ENCODE measurements around the gene LYRM4. TPM values are rescaled to one million over a fixed set of nuclear protein-coding genes. Genes with fewer than 3 reads are reported as not detected.

LYRM4 gene
- polyA plus RNA-seq, 1 donor (not counting 4 experiments of a cell fraction or from before 2014, with no cell fraction given): 41.1 TPM

DNA sequence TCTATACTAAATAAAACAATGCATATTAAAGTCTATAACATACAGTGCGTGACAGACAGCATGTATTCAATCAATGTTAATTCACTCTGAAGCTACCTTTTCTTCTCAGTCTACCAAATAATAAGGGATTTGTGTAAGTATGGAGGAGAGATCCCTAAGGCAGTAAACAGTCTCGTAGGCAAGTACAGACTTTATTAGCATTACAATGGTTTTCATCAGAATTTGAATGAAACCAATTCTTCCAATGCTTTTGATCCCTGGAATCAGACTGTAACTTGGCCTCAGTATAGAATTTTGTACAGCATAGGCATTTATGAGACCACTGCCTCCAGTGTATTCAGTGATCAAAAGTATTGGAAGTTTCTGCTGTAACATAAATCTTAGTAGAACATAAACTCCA, 19.5 kb downstream of the LYRM4 start:
- H3K27ac ChIP-seq (ENCODE audit: control insufficient read depth, insufficient read depth, low read length): no peak overlapping the region
- no peak for DNase-seq (ENCODE audit: low read depth, low spot score)
- dilution Hi-C loops (cut with MboI; ENCODE audit: extremely low pct_ligation_motif_present, low sequenced_read_pairs): no loop called here
- H3K9ac ChIP-seq (ENCODE audit: control insufficient read depth, extremely low read depth, insufficient read depth, low read length): no peak overlapping the region
- TF ChIP-seq, protein P1, sequence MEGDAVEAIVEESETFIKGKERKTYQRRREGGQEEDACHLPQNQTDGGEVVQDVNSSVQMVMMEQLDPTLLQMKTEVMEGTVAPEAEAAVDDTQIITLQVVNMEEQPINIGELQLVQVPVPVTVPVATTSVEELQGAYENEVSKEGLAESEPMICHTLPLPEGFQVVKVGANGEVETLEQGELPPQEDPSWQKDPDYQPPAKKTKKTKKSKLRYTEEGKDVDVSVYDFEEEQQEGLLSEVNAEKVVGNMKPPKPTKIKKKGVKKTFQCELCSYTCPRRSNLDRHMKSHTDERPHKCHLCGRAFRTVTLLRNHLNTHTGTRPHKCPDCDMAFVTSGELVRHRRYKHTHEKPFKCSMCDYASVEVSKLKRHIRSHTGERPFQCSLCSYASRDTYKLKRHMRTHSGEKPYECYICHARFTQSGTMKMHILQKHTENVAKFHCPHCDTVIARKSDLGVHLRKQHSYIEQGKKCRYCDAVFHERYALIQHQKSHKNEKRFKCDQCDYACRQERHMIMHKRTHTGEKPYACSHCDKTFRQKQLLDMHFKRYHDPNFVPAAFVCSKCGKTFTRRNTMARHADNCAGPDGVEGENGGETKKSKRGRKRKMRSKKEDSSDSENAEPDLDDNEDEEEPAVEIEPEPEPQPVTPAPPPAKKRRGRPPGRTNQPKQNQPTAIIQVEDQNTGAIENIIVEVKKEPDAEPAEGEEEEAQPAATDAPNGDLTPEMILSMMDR (optimal IDR thresholded peaks at IDR 0.05 in 1 of 3, IDR thresholded peaks at IDR 0.05 in 1 of 3, conservative IDR thresholded peaks at IDR 0.05 in 1 of 3; ENCODE audit: extremely low read depth in 1 of 3, insufficient read depth in 2 of 3, low read length in 3 of 3): no peak
- no peak for TF ChIP-seq EZH2 (IDR thresholded peaks at IDR 0.05; ENCODE audit: low read length)
- no peaks in the 10 kb centered on the region for H3K9me1 ChIP-seq (ENCODE audit: control insufficient read depth, extremely low read depth, insufficient read depth, low read length)
- no peak for FAIRE-seq
- H3K36me3 ChIP-seq (ENCODE audit: control insufficient read depth in 2 of 2, extremely low read depth in 1 of 2, insufficient read depth in 2 of 2, low read length in 2 of 2): peaks cover 1 to 3% of the 10 kb centered on the region in 2 experiments
- no peaks in the 10 kb centered on the region for H3K27me3 ChIP-seq (ENCODE audit: control insufficient read depth, extremely low read depth, insufficient read depth, low read length)
- H3K4me2 ChIP-seq (ENCODE audit: control insufficient read depth, extremely low read depth, insufficient read depth, low read depth, low read length): no peak overlapping the region
- peaks cover 7% of the 10 kb centered on the region for H3K4me1 ChIP-seq (ENCODE audit: control insufficient read depth, extremely low read depth, insufficient read depth, low read length)
- no peaks in the 10 kb centered on the region for H3K9me3 ChIP-seq (ENCODE audit: control insufficient read depth, low read depth, low read length)
- H3K4me3 ChIP-seq (ENCODE audit: control insufficient read depth in 2 of 3, extremely low read depth in 1 of 3, insufficient read depth in 2 of 3, low read depth in 1 of 3, low read length in 3 of 3): no peak overlapping the region
- H3K79me2 ChIP-seq (ENCODE audit: control insufficient read depth, insufficient read depth, low read length): peaks cover 16% of the 10 kb centered on the region
- no peaks in the 10 kb centered on the region for H4K20me1 ChIP-seq (ENCODE audit: control insufficient read depth, extremely low read depth, insufficient read depth, low read length)
- H2AFZ ChIP-seq (ENCODE audit: control insufficient read depth, low read length): no peak overlapping the region

DNA sequence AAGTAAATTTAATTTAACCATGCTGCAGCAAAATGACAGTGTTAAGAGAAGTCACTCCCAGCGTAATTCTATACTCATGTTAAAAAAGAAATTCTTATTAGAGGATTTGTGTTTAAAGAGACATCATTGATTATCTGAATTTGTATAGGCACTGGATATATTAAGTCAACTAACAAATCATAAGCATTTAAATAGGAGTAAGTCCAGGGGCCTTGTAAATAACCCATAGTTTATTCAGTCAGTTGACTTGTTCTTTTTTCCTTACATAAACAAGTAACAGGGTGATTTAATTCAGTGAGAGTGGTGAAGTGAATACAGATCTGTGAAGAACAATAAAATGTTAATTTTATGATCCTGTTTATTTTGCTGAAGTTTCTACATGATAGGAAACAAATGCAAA, 22.4 kb downstream of the LYRM4 start:
- Histone ChIP-seq H3K27ac (ENCODE audit: control insufficient read depth, insufficient read depth, low read length) (no peak overlapping the region), H2AFZ (ENCODE audit: control insufficient read depth, low read length) (no peak overlapping the region), H3K4me1 (ENCODE audit: control insufficient read depth, extremely low read depth, insufficient read depth, low read length) (no peaks in the 10 kb centered on the region), H3K27me3 (ENCODE audit: control insufficient read depth, extremely low read depth, insufficient read depth, low read length) (no peaks in the 10 kb centered on the region), H3K9ac (ENCODE audit: control insufficient read depth, extremely low read depth, insufficient read depth, low read length) (no peak overlapping the region), H3K79me2 (ENCODE audit: control insufficient read depth, insufficient read depth, low read length) (peaks cover 1% of the 10 kb centered on the region), H3K9me1 (ENCODE audit: control insufficient read depth, extremely low read depth, insufficient read depth, low read length) (no peaks in the 10 kb centered on the region), H4K20me1 (ENCODE audit: control insufficient read depth, extremely low read depth, insufficient read depth, low read length) (no peaks in the 10 kb centered on the region), H3K4me2 (ENCODE audit: control insufficient read depth, extremely low read depth, insufficient read depth, low read depth, low read length) (no peak overlapping the region), H3K36me3 (ENCODE audit: control insufficient read depth in 2 of 2, extremely low read depth in 1 of 2, insufficient read depth in 2 of 2, low read length in 2 of 2) (peaks cover 2 to 5% of the 10 kb centered on the region in 2 experiments), H3K4me3 (ENCODE audit: control insufficient read depth in 2 of 3, extremely low read depth in 1 of 3, insufficient read depth in 2 of 3, low read depth in 1 of 3, low read length in 3 of 3) (no peak overlapping the region), H3K9me3 (ENCODE audit: control insufficient read depth, low read depth, low read length) (no peaks in the 10 kb centered on the region)
- dilution Hi-C loops (cut with MboI; ENCODE audit: extremely low pct_ligation_motif_present, low sequenced_read_pairs): no loop called here
- TF ChIP-seq EZH2 (IDR thresholded peaks at IDR 0.05; ENCODE audit: low read length): no peak
- TF ChIP-seq, protein P1 (optimal IDR thresholded peaks at IDR 0.05 in 1 of 3, IDR thresholded peaks at IDR 0.05 in 1 of 3, conservative IDR thresholded peaks at IDR 0.05 in 1 of 3; ENCODE audit: extremely low read depth in 1 of 3, insufficient read depth in 2 of 3, low read length in 3 of 3): no peak
- FAIRE-seq: no peak
- DNase-seq (ENCODE audit: low read depth, low spot score): no peak
